SK-N-MC (cell line): ENCODE results near the gene OTUD1.

ENCODE experiments used
- EZH2 ChIP-seq: fragments of 200-600 bp; sonication (generic); IDR thresholded peaks from one replicate; pipeline ENCODE4 v1.6.1; 2017; ENCODE audit warnings: antibody characterized with exemption
- FOXP2 ChIP-seq: optimal IDR thresholded peaks from 2 replicates; pipeline ENCODE3; 2011; ENCODE audit warnings: mild to moderate bottlenecking, moderate library complexity; ENCODE audit not compliant: insufficient read depth; ENCODE audit errors: extremely low read length, control extremely low read depth
- POLR2AphosphoS5 ChIP-seq: IDR thresholded peaks from 2 replicates; pipeline ENCODE4 v1.6.1; 2012; ENCODE audit warnings: mild to moderate bottlenecking, low read depth, low read length, borderline replicate concordance

- TF ChIP-seq POLR2AphosphoS5 (no peak), EZH2 (no peak), FOXP2 (no peak)
These were observed 9.4 kb downstream of the OTUD1 start for GRCh38 chr10:23448323-23448722.
